Hindlimb muscle (tissue), 1 donor: Measurements from ENCODE around the gene CLEC4A. TPM values are rescaled to one million over a fixed set of nuclear protein-coding genes. Genes with fewer than 3 reads are reported as not detected.
"Not testable (repeated sequence)": the region's sequence is repeated elsewhere in the genome, so short reads cannot be mapped to it uniquely, and the experiment has no call there.

Experiments used
- DNase-seq: peaks from one replicate; pipeline ENCODE4 v3.0.0-alpha.2; 2013
- polyA plus RNA-seq: library from polyadenylated mRNA; unstranded; fragments of 120-200 nt; gene quantifications from one replicate; pipeline ENCODE4 v1.2.1, GENCODE V29; 2013; ENCODE audit not compliant: insufficient read length

CLEC4A gene
- polyA plus RNA-seq, 1 donor, result 2.7 TPM

GRCh38 chr12:8134398-8134930, 11.0 kb downstream of the CLEC4A start:
- not testable (repeated sequence) for DNase-seq

GRCh38 chr12:8141647-8142046, 18.2 kb downstream of the CLEC4A start:
- DNase-seq, result not testable (repeated sequence)

- no peak for DNase-seq
These were observed 19.8 kb downstream of the CLEC4A start for GRCh38 chr12:8143261-8143660.

- peak; percentile 12 for DNase-seq
These were observed 22.5 kb downstream of the CLEC4A start for GRCh38 chr12:8145754-8146441.

GRCh38 chr12:8146442-8146771, 23.0 kb downstream of the CLEC4A start:
- DNase-seq, result no peak

- DNase-seq, result no peak
These were observed 31.1 kb downstream of the CLEC4A start for GRCh38 chr12:8154526-8154925.

- DNase-seq, result no peak
These were observed 33.0 kb downstream of the CLEC4A start for GRCh38 chr12:8156416-8156815.

GRCh38 chr12:8156845-8157244, 33.4 kb downstream of the CLEC4A start, which contains the start of gene ZNF705A:
Gene ZNF705A (plus strand): TSS chr12:8157015. CDS start chr12:8172626, 15,611 bp downstream.
- peak; percentile 10 for DNase-seq

- no peak for DNase-seq
These were observed 34.2 kb downstream of the CLEC4A start for GRCh38 chr12:8157484-8158198.

GRCh38 chr12:8172911-8173310, 49.5 kb downstream of the CLEC4A start:
- DNase-seq, result not testable (repeated sequence)

- peak; percentile 35 for DNase-seq
These were observed 56.7 kb downstream of the CLEC4A start for GRCh38 chr12:8179989-8180585.

GRCh38 chr12:8181271-8181670, 57.9 kb downstream of the CLEC4A start:
- DNase-seq, result not testable (repeated sequence)

- not testable (repeated sequence) for DNase-seq
These were observed 59.5 kb downstream of the CLEC4A start for GRCh38 chr12:8182923-8183322.

- DNase-seq, result not testable (repeated sequence)
These were observed 59.9 kb downstream of the CLEC4A start for GRCh38 chr12:8183346-8183745.

- not testable (repeated sequence) for DNase-seq
These were observed 60.8 kb downstream of the CLEC4A start for GRCh38 chr12:8184206-8184605.

GRCh38 chr12:8188088-8188487, 64.7 kb downstream of the CLEC4A start:
- DNase-seq, result not testable (repeated sequence)

Other genes starting within 250 kb of the CLEC4A start
- 17.5 TPM for gene SLC2A3, start 187.4 kb upstream of the CLEC4A start, polyA plus RNA-seq
- 22.6 TPM for gene FOXJ2, start 90.9 kb upstream of the CLEC4A start, polyA plus RNA-seq
- gene C3AR1, start 57.3 kb upstream of the CLEC4A start, polyA plus RNA-seq, result 7.6 TPM
- 22.8 TPM for gene NECAP1, start 41.3 kb upstream of the CLEC4A start, polyA plus RNA-seq
- gene ZNF705A, start 33.4 kb downstream of the CLEC4A start, polyA plus RNA-seq, result not detected
- 1.0 TPM for gene FAM90A1, start 104.0 kb downstream of the CLEC4A start, polyA plus RNA-seq